Endothelial cell of hepatic sinusoid (primary cell): Measurements from ENCODE around the gene HCN3.
"Not testable (repeated sequence)": the region's sequence is repeated elsewhere in the genome, so short reads cannot be mapped to it uniquely, and the experiment has no call there.

Source experiments
- in situ Hi-C: cut with HindIII; loops from 2 replicates; pipeline ENCODE4 v1.10.0; 2017; ENCODE audit warnings: low sequenced_read_pairs

HCN3 gene

DNA sequence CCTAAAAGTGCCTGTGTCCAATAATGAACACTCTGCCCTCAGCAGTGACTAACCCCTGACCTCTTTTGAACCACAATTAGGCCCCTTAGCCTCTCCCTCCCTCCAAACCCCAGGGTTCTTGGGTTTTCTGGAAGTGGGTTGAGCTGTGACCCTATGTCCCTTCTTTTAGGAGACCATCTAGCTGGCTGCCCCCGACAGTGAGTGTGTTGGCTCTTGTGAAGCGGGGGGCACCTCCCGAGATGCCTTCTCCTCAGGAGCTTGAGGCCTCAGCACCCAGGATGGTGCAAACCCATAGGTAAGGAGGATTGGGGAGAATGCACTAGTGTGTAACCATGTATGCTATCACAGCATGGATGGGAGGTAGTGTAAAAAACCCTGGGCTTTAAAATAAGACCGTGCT is 50.7 kb downstream of the HCN3 start:
- in situ Hi-C loops = no loop called here

DNA sequence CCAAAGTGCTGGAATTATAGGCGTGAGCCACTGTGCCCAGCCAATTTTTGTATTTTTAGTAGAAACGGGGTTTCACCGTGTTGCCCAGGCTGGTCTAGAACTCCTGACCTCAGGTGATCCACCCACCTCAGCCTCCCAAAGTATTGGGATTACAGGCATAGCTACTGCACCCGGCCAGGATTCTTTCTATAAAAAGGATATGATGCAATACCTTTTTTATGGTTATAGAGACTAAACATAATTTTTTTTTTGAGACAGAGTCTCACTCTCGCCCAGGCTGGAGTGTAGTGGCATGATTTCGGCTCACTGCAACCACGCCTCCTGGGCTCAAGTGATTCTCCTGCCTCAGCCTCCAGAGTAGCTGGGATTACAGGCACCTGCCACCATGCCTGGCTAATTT is 51.6 kb downstream of the HCN3 start:
- in situ Hi-C loops = not testable (repeated sequence)

DNA sequence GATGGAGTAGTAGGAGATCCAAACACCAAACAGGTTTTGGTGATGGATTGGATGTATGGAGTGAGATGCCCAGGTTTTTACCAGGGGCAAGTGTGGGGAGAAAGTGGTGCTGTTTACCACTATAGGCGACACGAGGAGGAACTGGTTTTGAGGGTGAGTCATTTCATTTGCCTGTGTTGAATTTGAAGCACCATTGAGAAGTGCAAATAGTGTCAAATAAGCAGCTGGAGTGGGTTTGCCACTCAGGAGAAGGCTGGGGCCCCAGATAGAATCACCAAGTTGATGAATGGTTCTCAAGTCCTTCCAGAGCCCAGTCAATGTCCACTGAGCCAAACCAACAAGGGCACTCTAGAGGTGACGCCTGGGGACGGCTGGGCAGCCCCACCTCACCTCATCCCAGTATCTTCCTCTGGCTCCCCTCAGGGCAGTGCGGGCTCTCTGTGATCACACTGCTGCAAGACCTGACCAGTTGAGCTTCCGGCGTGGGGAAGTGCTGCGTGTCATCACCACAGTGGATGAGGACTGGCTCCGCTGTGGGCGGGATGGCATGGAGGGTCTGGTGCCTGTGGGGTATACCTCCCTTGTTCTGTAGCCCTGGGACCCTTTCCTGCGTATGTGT is 52.8 kb downstream of the HCN3 start:
- in situ Hi-C loops = no loop called here

DNA sequence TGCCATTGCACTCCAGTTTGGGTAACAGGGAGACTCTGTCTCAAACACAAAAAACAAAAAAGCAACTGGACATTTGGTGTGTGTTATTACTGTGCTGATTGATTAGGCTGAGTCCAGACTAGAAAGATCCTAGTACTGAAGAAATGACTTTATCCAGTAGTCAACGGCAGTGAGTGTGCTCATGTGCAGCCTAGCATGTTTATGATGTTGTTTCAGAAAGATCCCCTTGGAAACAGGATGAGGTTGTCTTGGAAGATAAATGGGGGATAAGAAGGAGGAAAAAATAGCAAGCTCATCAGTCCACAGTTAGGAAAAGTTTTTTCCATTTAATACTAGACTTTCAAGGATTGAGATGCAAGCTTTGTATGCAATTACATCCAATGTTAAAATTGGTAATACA is 57.7 kb downstream of the HCN3 start:
- in situ Hi-C loops = loop anchor here (5.0 kb wide), 1 partner anchor 63 kb away; the partner anchor contains the start of gene CLK2
